ENCODE measurements around the gene NTM.

- no peak for TF ChIP-seq ZNF394 (tag by site-specific recombination; IDR thresholded peaks at IDR 0.05; ENCODE audit: borderline replicate concordance)
- TF ChIP-seq HIC1 (tag by site-specific recombination; IDR thresholded peaks at IDR 0.05): no peak
- TF ChIP-seq ATF2 (tag by site-specific recombination; IDR thresholded peaks at IDR 0.05; ENCODE audit: low read depth): no peak
- no peak for TF ChIP-seq CTCF (tag by site-specific recombination; IDR thresholded peaks at IDR 0.05)
- no peak for TF ChIP-seq ZNF169 (tag by site-specific recombination; IDR thresholded peaks at IDR 0.05)
- no peak for TF ChIP-seq ZBTB49 (tag by site-specific recombination; IDR thresholded peaks at IDR 0.05; ENCODE audit: low read depth)
- no peak for TF ChIP-seq ZNF513 (tag by site-specific recombination; IDR thresholded peaks at IDR 0.05)
These were observed 167.3 kb downstream of the NTM start for GRCh38 chr11:131537748-131538147.

Data from HEK293 (cell line).